ENCODE measurements around the gene STX4.

DNA sequence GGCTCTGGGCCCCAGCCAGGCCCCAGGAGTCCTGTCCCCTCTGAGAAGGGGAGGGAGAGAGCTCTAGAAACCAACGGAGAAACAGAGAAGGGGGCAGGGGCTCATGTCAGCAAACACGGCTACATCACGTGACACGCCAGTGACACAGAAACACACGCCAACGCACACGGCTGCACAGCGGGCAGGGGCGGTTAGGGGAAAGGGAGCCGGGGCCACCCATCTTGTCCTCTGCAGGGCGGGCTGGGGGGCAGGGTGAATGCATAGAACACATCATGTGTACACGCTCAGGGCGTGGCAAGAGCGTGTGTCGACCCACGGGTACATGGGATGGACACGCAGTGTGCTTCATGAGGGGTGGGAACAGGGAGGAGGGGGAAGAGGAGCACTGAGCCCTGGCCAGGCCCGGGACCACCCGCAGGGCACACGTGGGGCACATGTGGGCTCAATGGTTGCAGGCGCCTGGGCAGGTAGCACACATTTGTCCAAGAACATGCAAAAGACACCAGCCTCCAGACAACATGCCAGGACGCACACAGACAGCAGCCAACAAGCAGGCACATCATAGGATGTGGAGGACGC is 43.8 kb upstream of the STX4 start:
- TF ChIP-seq, protein P1, sequence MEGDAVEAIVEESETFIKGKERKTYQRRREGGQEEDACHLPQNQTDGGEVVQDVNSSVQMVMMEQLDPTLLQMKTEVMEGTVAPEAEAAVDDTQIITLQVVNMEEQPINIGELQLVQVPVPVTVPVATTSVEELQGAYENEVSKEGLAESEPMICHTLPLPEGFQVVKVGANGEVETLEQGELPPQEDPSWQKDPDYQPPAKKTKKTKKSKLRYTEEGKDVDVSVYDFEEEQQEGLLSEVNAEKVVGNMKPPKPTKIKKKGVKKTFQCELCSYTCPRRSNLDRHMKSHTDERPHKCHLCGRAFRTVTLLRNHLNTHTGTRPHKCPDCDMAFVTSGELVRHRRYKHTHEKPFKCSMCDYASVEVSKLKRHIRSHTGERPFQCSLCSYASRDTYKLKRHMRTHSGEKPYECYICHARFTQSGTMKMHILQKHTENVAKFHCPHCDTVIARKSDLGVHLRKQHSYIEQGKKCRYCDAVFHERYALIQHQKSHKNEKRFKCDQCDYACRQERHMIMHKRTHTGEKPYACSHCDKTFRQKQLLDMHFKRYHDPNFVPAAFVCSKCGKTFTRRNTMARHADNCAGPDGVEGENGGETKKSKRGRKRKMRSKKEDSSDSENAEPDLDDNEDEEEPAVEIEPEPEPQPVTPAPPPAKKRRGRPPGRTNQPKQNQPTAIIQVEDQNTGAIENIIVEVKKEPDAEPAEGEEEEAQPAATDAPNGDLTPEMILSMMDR (IDR thresholded peaks at IDR 0.05): no peak
- TF ChIP-seq POLR2A (IDR thresholded peaks at IDR 0.05; ENCODE audit: low read depth): no peak
- TF ChIP-seq POLR2AphosphoS5 (IDR thresholded peaks at IDR 0.05): no peak
- TF ChIP-seq EP300 (IDR thresholded peaks at IDR 0.05): no peak

All from esophagus muscularis mucosa (tissue), 4 donors.